Fibroblast of lung (primary cell): ENCODE results near the gene ULK2. TPM values are rescaled to one million over a fixed set of nuclear protein-coding genes. Genes with fewer than 3 reads are reported as not detected.

Experiments
- DNase-seq, 2 donors: peaks; one replicate each; pipeline versions ENCODE4 v3.0.0 to v3.0.0-alpha.2; 2010; ENCODE audit warnings: low read depth in 2 of 2
- H2AFZ ChIP-seq: 2 replicates; pipeline ENCODE4 v1.5.1; 2012; ENCODE audit warnings: low read length, control low read depth, inconsistent platforms
- H3K27ac ChIP-seq: 2 replicates; pipeline ENCODE4 v1.5.1; 2011; ENCODE audit warnings: low read length, control low read depth; ENCODE audit not compliant: insufficient read depth
- H3K27me3 ChIP-seq: 2 replicates; pipeline ENCODE4 v1.5.1; 2011; ENCODE audit warnings: mild to moderate bottlenecking, low read length; ENCODE audit not compliant: control insufficient read depth, insufficient read depth
- H3K36me3 ChIP-seq: 2 replicates; pipeline ENCODE4 v1.5.1; 2011; ENCODE audit warnings: low read length; ENCODE audit not compliant: control insufficient read depth, insufficient read depth
- H3K4me1 ChIP-seq: 2 replicates; pipeline ENCODE4 v1.5.1; 2011; ENCODE audit warnings: low read length; ENCODE audit not compliant: control insufficient read depth, insufficient read depth; ENCODE audit errors: extremely low read depth
- H3K4me2 ChIP-seq: 2 replicates; pipeline ENCODE4 v1.5.1; 2011; ENCODE audit warnings: low read length, control low read depth; ENCODE audit not compliant: insufficient read depth; ENCODE audit errors: extremely low read depth
- H3K4me3 ChIP-seq, 4 experiments: fragments of 200-600 bp in 1 of 4; sonication (generic) in 1 of 4; replicated peaks in 1 of 4; 2 replicates each; pipeline ENCODE4 v1.5.1; 2011 to 2016; ENCODE audit warnings: low read length in 4 of 4, low read depth in 3 of 4, mild to moderate bottlenecking in 3 of 4, control low read depth in 2 of 4, inconsistent platforms in 1 of 4, mixed read lengths in 1 of 4; ENCODE audit not compliant: insufficient read depth in 1 of 4; ENCODE audit errors: control extremely low read depth in 1 of 4
- H3K79me2 ChIP-seq: 2 replicates; pipeline ENCODE4 v1.5.1; 2012; ENCODE audit warnings: mild to moderate bottlenecking, low read length, inconsistent platforms; ENCODE audit not compliant: control insufficient read depth, insufficient read depth
- H3K9ac ChIP-seq: 2 replicates; pipeline ENCODE4 v1.5.1; 2011; ENCODE audit warnings: mild to moderate bottlenecking, low read length, control low read depth; ENCODE audit not compliant: insufficient read depth
- H3K9me3 ChIP-seq: 2 replicates; pipeline ENCODE4 v1.5.1; 2012; ENCODE audit warnings: low read depth, low read length; ENCODE audit not compliant: control insufficient read depth, insufficient read depth
- H4K20me1 ChIP-seq: 2 replicates; pipeline ENCODE4 v1.5.1; 2011; ENCODE audit warnings: low read length; ENCODE audit not compliant: control insufficient read depth, insufficient read depth; ENCODE audit errors: extremely low read depth
- CTCF ChIP-seq, 2 donors: IDR thresholded peaks in 1 of 2; conservative IDR thresholded peaks in 1 of 2; 1 replicate in 1 of 2; 2 replicates in 1 of 2; pipeline ENCODE4 v1.5.1; 2011 to 2012; ENCODE audit warnings: low read length in 2 of 2, control low read depth in 1 of 2, inconsistent platforms in 1 of 2, low read depth in 1 of 2, mild to moderate bottlenecking in 1 of 2
- EZH2 ChIP-seq: IDR thresholded peaks from 2 replicates; pipeline ENCODE4 v1.5.1; 2012; ENCODE audit warnings: low read length, control low read depth, mild to moderate bottlenecking; ENCODE audit errors: missing control alignments
- polyA plus RNA-seq, 2 donors: library from polyadenylated mRNA; depleted of rRNA in 1 of 2; stranded (reverse) in 1 of 2; unstranded in 1 of 2; fragments of >200 nt; gene quantifications; 2 replicates each; pipeline ENCODE4 v1.2.1, GENCODE V29; 2011 to 2012; ENCODE audit warnings: missing spikeins in 1 of 2
- total RNA-seq: library from RNA; depleted of rRNA; stranded (reverse); fragments of >200 nt; gene quantifications from 2 replicates; pipeline ENCODE4 v1.2.1, GENCODE V29; 2014

The ULK2 gene
- total and polyA plus RNA-seq, 2 donors (not counting 1 experiment from before 2014, with no cell fraction given): 20.0 to 46.1 TPM

- Histone ChIP-seq H3K79me2 (no peaks in the 10 kb centered on the region), H3K4me2 (no peak overlapping the region), H4K20me1 (no peaks in the 10 kb centered on the region), H3K27me3 (peaks cover 4% of the 10 kb centered on the region), H2AFZ (no peak overlapping the region), H3K4me3 (no peak overlapping the region), H3K27ac (no peak overlapping the region), H3K9me3 (no peaks in the 10 kb centered on the region), H3K9ac (no peak overlapping the region), H3K36me3 (no peaks in the 10 kb centered on the region), H3K4me1 (no peaks in the 10 kb centered on the region)
- no peak for TF ChIP-seq CTCF (conservative IDR thresholded peaks at IDR 0.05 in 1 of 2, IDR thresholded peaks at IDR 0.05 in 1 of 2; ENCODE audit: low read depth in 1 of 2, low read length in 2 of 2)
- no peak for TF ChIP-seq EZH2
- DNase-seq: no peak
Measured at GRCh38 chr17:19746517-19746916, 121.2 kb downstream of the ULK2 start.

- Histone ChIP-seq H3K36me3 (no peaks in the 10 kb centered on the region), H3K4me2 (peak overlapping the region; percentile 72), H3K27me3 (peaks cover 4% of the 10 kb centered on the region), H4K20me1 (no peaks in the 10 kb centered on the region), H3K27ac (no peak overlapping the region), H3K9me3 (no peaks in the 10 kb centered on the region), H3K4me1 (no peaks in the 10 kb centered on the region), H2AFZ (no peak overlapping the region), H3K4me3 (peak overlapping the region in 1 of 4 experiments; percentile 17), H3K9ac (no peak overlapping the region), H3K79me2 (no peaks in the 10 kb centered on the region)
- peak; percentile 60 to 63 for DNase-seq
- TF ChIP-seq EZH2 (no peak), CTCF (conservative IDR thresholded peaks at IDR 0.05 in 1 of 2, IDR thresholded peaks at IDR 0.05 in 1 of 2; ENCODE audit: low read depth in 1 of 2, low read length in 2 of 2) (peak; percentile 57 to 83)
Measured at GRCh38 chr17:19744922-19745757, 122.6 kb downstream of the ULK2 start.

- Histone ChIP-seq H3K4me1 (no peaks in the 10 kb centered on the region), H3K27ac (no peak overlapping the region), H3K9me3 (no peaks in the 10 kb centered on the region), H2AFZ (no peak overlapping the region), H3K9ac (no peak overlapping the region), H3K79me2 (no peaks in the 10 kb centered on the region), H3K27me3 (peaks cover 4% of the 10 kb centered on the region), H3K36me3 (no peaks in the 10 kb centered on the region), H3K4me3 (peak overlapping the region in 1 of 4 experiments; percentile 34), H3K4me2 (peak overlapping the region; percentile 59), H4K20me1 (no peaks in the 10 kb centered on the region)
- no peak for DNase-seq
- TF ChIP-seq CTCF (conservative IDR thresholded peaks at IDR 0.05 in 1 of 2, IDR thresholded peaks at IDR 0.05 in 1 of 2; ENCODE audit: low read depth in 1 of 2, low read length in 2 of 2) (no peak), EZH2 (no peak)
Measured at GRCh38 chr17:19744492-19744891, 123.2 kb downstream of the ULK2 start.
